Ovary (tissue), 3 donors: Measurements from ENCODE around the gene SOX15.

Experiments used
- EP300 ChIP-seq: sonication (generic); formaldehyde crosslinking; IDR thresholded peaks from one replicate; pipeline ENCODE4 v1.6.1; 2017; ENCODE audit warnings: antibody characterized with exemption
- POLR2A ChIP-seq: fragments of 450-650 bp; IDR thresholded peaks from one replicate; pipeline ENCODE4 v1.6.1; 2017; ENCODE audit warnings: antibody characterized with exemption, mild to moderate bottlenecking, moderate library complexity
- TF ChIP-seq, protein P1 (sequence below), 3 donors: fragments of 450-650 bp in 2 of 3; fragments of 200-600 bp in 1 of 3; IDR thresholded peaks; one replicate each; pipeline versions ENCODE4 v1.5.1 to v1.8.0; 2016 to 2022; ENCODE audit warnings: antibody characterized with exemption in 3 of 3, mild to moderate bottlenecking in 1 of 3
- donor health status: DM: no; HTN: no; CAD: no.

DNA sequence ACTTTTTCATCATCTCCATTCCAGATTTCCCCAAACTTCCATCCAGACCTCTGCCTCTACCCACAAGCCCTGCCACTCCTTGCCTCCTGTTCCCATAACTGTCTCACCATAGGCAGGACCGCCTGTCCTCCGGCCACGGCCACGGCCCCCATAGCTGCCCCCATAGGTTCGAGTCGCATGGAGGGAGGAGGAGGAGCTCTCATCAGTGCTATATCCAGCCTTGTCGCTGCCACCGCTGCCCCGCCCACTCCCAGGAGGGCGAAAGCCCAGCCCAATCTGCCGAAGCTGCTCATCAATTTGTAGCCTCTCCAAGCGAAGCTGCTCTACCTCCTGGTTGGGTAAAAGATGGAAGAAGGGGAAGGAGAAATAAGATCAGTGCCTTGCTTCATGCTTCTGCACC, 3.4 kb upstream of the SOX15 start:
- TF ChIP-seq, protein P1, sequence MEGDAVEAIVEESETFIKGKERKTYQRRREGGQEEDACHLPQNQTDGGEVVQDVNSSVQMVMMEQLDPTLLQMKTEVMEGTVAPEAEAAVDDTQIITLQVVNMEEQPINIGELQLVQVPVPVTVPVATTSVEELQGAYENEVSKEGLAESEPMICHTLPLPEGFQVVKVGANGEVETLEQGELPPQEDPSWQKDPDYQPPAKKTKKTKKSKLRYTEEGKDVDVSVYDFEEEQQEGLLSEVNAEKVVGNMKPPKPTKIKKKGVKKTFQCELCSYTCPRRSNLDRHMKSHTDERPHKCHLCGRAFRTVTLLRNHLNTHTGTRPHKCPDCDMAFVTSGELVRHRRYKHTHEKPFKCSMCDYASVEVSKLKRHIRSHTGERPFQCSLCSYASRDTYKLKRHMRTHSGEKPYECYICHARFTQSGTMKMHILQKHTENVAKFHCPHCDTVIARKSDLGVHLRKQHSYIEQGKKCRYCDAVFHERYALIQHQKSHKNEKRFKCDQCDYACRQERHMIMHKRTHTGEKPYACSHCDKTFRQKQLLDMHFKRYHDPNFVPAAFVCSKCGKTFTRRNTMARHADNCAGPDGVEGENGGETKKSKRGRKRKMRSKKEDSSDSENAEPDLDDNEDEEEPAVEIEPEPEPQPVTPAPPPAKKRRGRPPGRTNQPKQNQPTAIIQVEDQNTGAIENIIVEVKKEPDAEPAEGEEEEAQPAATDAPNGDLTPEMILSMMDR (IDR thresholded peaks at IDR 0.05): no peak
- TF ChIP-seq POLR2A (no peak), EP300 (no peak)
